SK-N-SH treated with all-trans-retinoic acid at 6 μM for 48 hours (cell line): Measurements from ENCODE around the gene MYCBP2.

ENCODE experiments used
- ARNTL ChIP-seq: fragments of 450-650 bp; formaldehyde crosslinking; IDR thresholded peaks from 2 replicates; pipeline ENCODE4 v1.5.0; 2020; ENCODE audit warnings: low read depth, mild to moderate bottlenecking, moderate library complexity, borderline replicate concordance
- BACH2 ChIP-seq: fragments of 250-450 bp; sonication (Bioruptor Pico); IDR thresholded peaks from 2 replicates; pipeline ENCODE4 v1.9.0; 2021; ENCODE audit warnings: mild to moderate bottlenecking, borderline replicate concordance
- PATZ1 ChIP-seq: fragments of 250-450 bp; sonication (Bioruptor Pico); IDR thresholded peaks from 2 replicates; pipeline ENCODE4 v1.8.0; 2020; ENCODE audit warnings: mild to moderate bottlenecking, moderate library complexity, borderline replicate concordance
- RARB ChIP-seq: fragments of 250-450 bp; sonication (Bioruptor Pico); IDR thresholded peaks from 2 replicates; pipeline ENCODE4 v1.8.0; 2021; ENCODE audit warnings: mild to moderate bottlenecking, moderate library complexity
- SNAI2 ChIP-seq: fragments of 250-450 bp; sonication (Bioruptor Pico); IDR thresholded peaks from 2 replicates; pipeline ENCODE4 v1.5.0; 2020; ENCODE audit warnings: mild to moderate bottlenecking, moderate library complexity
- TCF4 ChIP-seq: fragments of 250-450 bp; sonication (Bioruptor Pico); IDR thresholded peaks from 2 replicates; pipeline ENCODE4 v1.8.0; 2021; ENCODE audit warnings: mild to moderate bottlenecking, moderate library complexity, borderline replicate concordance
- ZC3H10 ChIP-seq: fragments of 250-450 bp; sonication (Bioruptor Pico); IDR thresholded peaks from 2 replicates; pipeline ENCODE4 v1.5.1; 2021; ENCODE audit warnings: mild to moderate bottlenecking, moderate library complexity
- ZFP3 ChIP-seq: fragments of 250-450 bp; sonication (Bioruptor Pico); IDR thresholded peaks from 2 replicates; pipeline ENCODE4 v1.5.0; 2020; ENCODE audit warnings: mild to moderate bottlenecking, moderate library complexity
- ZFP30 ChIP-seq: fragments of 450-650 bp; formaldehyde crosslinking; IDR thresholded peaks from 2 replicates; pipeline ENCODE4 v1.5.0; 2022; ENCODE audit warnings: mild to moderate bottlenecking, moderate library complexity
- ZNF565 ChIP-seq: fragments of 450-650 bp; formaldehyde crosslinking; conservative IDR thresholded peaks from 2 replicates; pipeline ENCODE4 v1.5.0; 2020; ENCODE audit warnings: low read depth, mild to moderate bottlenecking, moderate library complexity
- ZNF8 ChIP-seq: fragments of 450-650 bp; formaldehyde crosslinking; IDR thresholded peaks from 2 replicates; pipeline ENCODE4 v1.5.0; 2020; ENCODE audit warnings: mild to moderate bottlenecking, moderate library complexity

- TF ChIP-seq PATZ1 (no peak), ZFP3 (CRISPR knock-in tag) (no peak), SNAI2 (CRISPR knock-in tag) (no peak), ZFP30 (CRISPR knock-in tag) (no peak), ZC3H10 (CRISPR knock-in tag) (no peak), RARB (no peak), TCF4 (CRISPR knock-in tag) (no peak), ZNF8 (CRISPR knock-in tag) (no peak), ARNTL (no peak), ZNF565 (CRISPR knock-in tag) (no peak), BACH2 (CRISPR knock-in tag) (no peak)
These were observed 35.1 kb downstream of the MYCBP2 start for GRCh38 chr13:77291774-77292173.
